Measurements from ENCODE around the gene SLC38A10.

The SLC38A10 gene

GRCh38 chr17:81261582-81262336 is 33.3 kb downstream of the SLC38A10 start:
- Histone ChIP-seq H3K27ac (no peak overlapping the region; the same call in 1 of the 2 replicates), H3K36me3 (peaks cover 42% of the 10 kb centered on the region), H3K27me3 (ENCODE audit: insufficient read depth, low read depth, severe bottlenecking) (no peaks in the 10 kb centered on the region), H3K9me3 (ENCODE audit: severe bottlenecking) (no peaks in the 10 kb centered on the region), H3K4me3 (ENCODE audit: low read depth, low read length) (no peak overlapping the region)
- no peak for TF ChIP-seq CTCF (IDR thresholded peaks at IDR 0.05; ENCODE audit: low read depth, low read length)
- DNase-seq: no peak

- DNase-seq: no peak
- peaks cover 42% of the 10 kb centered on the region for H3K36me3 ChIP-seq
- no peak for TF ChIP-seq CTCF (IDR thresholded peaks at IDR 0.05; ENCODE audit: low read depth, low read length)
Observed at GRCh38 chr17:81261096-81261495, 34.0 kb downstream of the SLC38A10 start.

GRCh38 chr17:81260641-81261040 is 34.5 kb downstream of the SLC38A10 start:
- H3K9me3 ChIP-seq (ENCODE audit: severe bottlenecking): no peaks in the 10 kb centered on the region
- H3K4me3 ChIP-seq (ENCODE audit: low read depth, low read length): no peak overlapping the region
- TF ChIP-seq CTCF (IDR thresholded peaks at IDR 0.05; ENCODE audit: low read depth, low read length): no peak
- H3K27me3 ChIP-seq (ENCODE audit: insufficient read depth, low read depth, severe bottlenecking): no peaks in the 10 kb centered on the region
- DNase-seq: no peak
- H3K27ac ChIP-seq: no peak overlapping the region
- H3K36me3 ChIP-seq: peaks cover 37% of the 10 kb centered on the region

More at GRCh38 chr17:81261096-81261495, 34.0 kb downstream of the SLC38A10 start:
- Histone ChIP-seq H3K27ac (no peak overlapping the region), H3K27me3 (ENCODE audit: insufficient read depth, low read depth, severe bottlenecking) (no peaks in the 10 kb centered on the region), H3K9me3 (ENCODE audit: severe bottlenecking) (no peaks in the 10 kb centered on the region), H3K4me3 (ENCODE audit: low read depth, low read length) (no peak overlapping the region)

- Histone ChIP-seq H3K36me3 (peaks cover 32% of the 10 kb centered on the region), H3K27ac (no peak overlapping the region), H3K4me3 (ENCODE audit: low read depth, low read length) (no peak overlapping the region), H3K9me3 (ENCODE audit: severe bottlenecking) (no peaks in the 10 kb centered on the region), H3K27me3 (ENCODE audit: insufficient read depth, low read depth, severe bottlenecking) (no peaks in the 10 kb centered on the region)
- no peak for DNase-seq
- no peak for TF ChIP-seq CTCF (IDR thresholded peaks at IDR 0.05; ENCODE audit: low read depth, low read length)
Observed at GRCh38 chr17:81260171-81260570, 34.9 kb downstream of the SLC38A10 start.

- Histone ChIP-seq H3K9me3 (ENCODE audit: severe bottlenecking) (no peaks in the 10 kb centered on the region), H3K36me3 (peaks cover 26% of the 10 kb centered on the region), H3K27ac (no peak overlapping the region), H3K27me3 (ENCODE audit: insufficient read depth, low read depth, severe bottlenecking) (no peaks in the 10 kb centered on the region), H3K4me3 (ENCODE audit: low read depth, low read length) (no peak overlapping the region)
- DNase-seq: no peak
- TF ChIP-seq CTCF (IDR thresholded peaks at IDR 0.05; ENCODE audit: low read depth, low read length): no peak
Observed at GRCh38 chr17:81259058-81259605, 36.0 kb downstream of the SLC38A10 start.

Data from WERI-Rb-1 (cell line).